ENCODE data around the gene LRRC46.

Gene LRRC46

GRCh38 chr17:47823519-47823918, 8.0 kb upstream of the LRRC46 start:
- CTCF ChIA-PET, result no interaction called here
- DNase-seq (ENCODE audit: low spot score), result no peak
- TF ChIP-seq CTCF (conservative IDR thresholded peaks at IDR 0.05; ENCODE audit: low read depth), result no peak
- H3K27ac ChIP-seq, result peak overlapping the region; percentile 4; the same call in 1 of the 2 replicates
- POLR2A ChIA-PET (ENCODE audit: low non-redundant PET), result no interaction called here

GRCh38 chr17:47829870-47830269, 1.6 kb upstream of the LRRC46 start:
- ChIA-PET POLR2A (ENCODE audit: low non-redundant PET) (no interaction called here), CTCF (interaction anchor here (0.6 to 0.7 kb wide), 2 partner anchors 163 to 269 kb away, joined by 3 read pairs; no protein-coding TSS in a partner anchor)
- H3K27ac ChIP-seq, result no peak overlapping the region
- DNase-seq (ENCODE audit: low spot score), result no peak
- TF ChIP-seq CTCF (conservative IDR thresholded peaks at IDR 0.05; ENCODE audit: low read depth), result no peak

- POLR2A ChIA-PET (ENCODE audit: low non-redundant PET), result no interaction called here
- no peak for TF ChIP-seq CTCF (conservative IDR thresholded peaks at IDR 0.05; ENCODE audit: low read depth)
- DNase-seq (ENCODE audit: low spot score), result no peak
- H3K27ac ChIP-seq, result 0 out of 2 replicates have a peak overlapping the region, but pooled peaks have one; percentile 7
- CTCF ChIA-PET, result interaction anchor here (0.6 to 1.4 kb wide), 5 partner anchors 8 to 268 kb away, joined by 3 to 6 read pairs (median 5); partner anchors contain the start of gene SCRN2
Observed at GRCh38 chr17:47830396-47831002, 971 bp upstream of the LRRC46 start.

GRCh38 chr17:47831934-47832327, 461 bp downstream of the LRRC46 start:
- POLR2A ChIA-PET (ENCODE audit: low non-redundant PET), result interaction anchor here (0.5 kb wide), 1 partner anchor 64 kb away, joined by 3 read pairs; no protein-coding TSS in a partner anchor
- no peak for DNase-seq (ENCODE audit: low spot score)
- no peak for TF ChIP-seq CTCF (conservative IDR thresholded peaks at IDR 0.05; ENCODE audit: low read depth)
- peak overlapping the region; percentile 68 for H3K27ac ChIP-seq
- CTCF ChIA-PET, result interaction anchor here (0.6 to 1.4 kb wide), 5 partner anchors 9 to 144 kb away, joined by 3 to 5 read pairs (median 4); partner anchors contain the start of gene SCRN2

GRCh38 chr17:47834756-47835155, 3.3 kb downstream of the LRRC46 start:
- ChIA-PET POLR2A (ENCODE audit: low non-redundant PET) (no interaction called here), CTCF (no interaction called here)
- no peak for DNase-seq (ENCODE audit: low spot score)
- no peak overlapping the region for H3K27ac ChIP-seq
- no peak for TF ChIP-seq CTCF (conservative IDR thresholded peaks at IDR 0.05; ENCODE audit: low read depth)

- no peak for TF ChIP-seq CTCF (conservative IDR thresholded peaks at IDR 0.05; ENCODE audit: low read depth)
- CTCF ChIA-PET, result interaction anchor here (0.6 to 3.0 kb wide), 3 partner anchors 53 to 583 kb away, joined by 3 to 16 read pairs (median 5); no protein-coding TSS in a partner anchor
- POLR2A ChIA-PET (ENCODE audit: low non-redundant PET), result interaction anchor here (0.5 kb wide), 1 partner anchor 182 kb away, joined by 3 read pairs; no protein-coding TSS in a partner anchor
- H3K27ac ChIP-seq, result no peak overlapping the region
- DNase-seq (ENCODE audit: low spot score), result no peak
Observed at GRCh38 chr17:47836601-47837000, 5.1 kb downstream of the LRRC46 start.
